ENCODE measurements around the gene AP4M1. TPM values are rescaled to one million over a fixed set of nuclear protein-coding genes. Genes with fewer than 3 reads are reported as not detected.

The AP4M1 gene
- total and polyA plus RNA-seq, 10 of the 15 experiments (the other 5 are each of a cell fraction or from before 2014, with no cell fraction given): 0.77 to 16.1 (median 13.0) TPM

GRCh38 chr7:100120733-100121036, 19.2 kb downstream of the AP4M1 start:
- no peak for ATAC-seq
- Histone ChIP-seq H3K9me3 (replicated peaks; ENCODE audit: control insufficient read depth, insufficient read depth, low read length) (no peaks in the 10 kb centered on the region), H3K4me3 (peak overlapping the region; percentile 82), H3K36me3 (ENCODE audit: control insufficient read depth in 2 of 2, insufficient read depth in 2 of 2, low read length in 1 of 2) (no peaks in the 10 kb centered on the region; a peak in 1 of 4 replicates), H3K4me2 (ENCODE audit: control insufficient read depth, insufficient read depth) (peak overlapping the region; percentile 64), H3K9ac (ENCODE audit: control insufficient read depth, insufficient read depth, low read length) (no peak overlapping the region), H4K20me1 (ENCODE audit: control insufficient read depth, insufficient read depth) (no peaks in the 10 kb centered on the region), H3K4me1 (ENCODE audit: control insufficient read depth, insufficient read depth, low read length) (peaks cover 12% of the 10 kb centered on the region), H2AFZ (ENCODE audit: control insufficient read depth, low read depth, low read length) (no peak overlapping the region), H3K79me2 (ENCODE audit: control insufficient read depth, insufficient read depth, low read length) (peaks cover 10% of the 10 kb centered on the region), H3K27me3 (replicated peaks in 1 of 2; ENCODE audit: control insufficient read depth in 2 of 2, insufficient read depth in 2 of 2, low read length in 1 of 2) (no peaks in the 10 kb centered on the region), H3K27ac (ENCODE audit: control insufficient read depth, insufficient read depth) (no peak overlapping the region)
- no peak for DNase-seq (ENCODE audit: low read depth, low spot score)
- POLR2A ChIA-PET: interaction anchor here (0.6 to 1.6 kb wide), 4 partner anchors 9 to 61 kb away, joined by 3 to 5 read pairs (median 4); no protein-coding TSS in a partner anchor
- intact Hi-C loops (cut with micrococcal nuclease; ENCODE audit: unreplicated experiment): no loop called here
- no peak for FAIRE-seq
- WGBS (ENCODE audit: insufficient coverage, insufficient replicate concordance, low lambda C conversion rate, missing lambda C conversion rate): 0% methylated on average over 1 of the region's 1 CpG
- RAD21 ChIA-PET (ENCODE audit: unreplicated experiment): interaction anchor here (0.8 to 1.2 kb wide), 2 partner anchors 12 to 38 kb away, joined by 3 read pairs; no protein-coding TSS in a partner anchor
- in situ Hi-C loops (cut with MboI): no loop called here
- SMC1A ChIA-PET (ENCODE audit: uncharacterized antibody, unreplicated experiment): interaction anchor here (1.4 to 1.6 kb wide), 3 partner anchors 9 to 207 kb away, joined by 3 to 4 read pairs (median 4); no protein-coding TSS in a partner anchor
- CTCF ChIA-PET: interaction anchor here (0.6 to 1.8 kb wide), 4 partner anchors 12 to 124 kb away, joined by 3 to 4 read pairs (median 4); partner anchors contain the start of gene AP4M1
- no TSS peak for BruUV-seq (replicated peaks)
- no peak for TF ChIP-seq TAF1 (IDR thresholded peaks at IDR 0.05; ENCODE audit: borderline replicate concordance, low read depth, low read length)
- TF ChIP-seq FOXK2 (IDR thresholded peaks at IDR 0.05): no peak
- no peak for TF ChIP-seq YY1 (IDR thresholded peaks at IDR 0.05; ENCODE audit: low read depth, low read length)
- no peak for TF ChIP-seq CBX3 (IDR thresholded peaks at IDR 0.05; ENCODE audit: borderline replicate concordance, low read depth)
- no peak for TF ChIP-seq EED (IDR thresholded peaks at IDR 0.05; ENCODE audit: low read depth)
- TF ChIP-seq, protein P1, sequence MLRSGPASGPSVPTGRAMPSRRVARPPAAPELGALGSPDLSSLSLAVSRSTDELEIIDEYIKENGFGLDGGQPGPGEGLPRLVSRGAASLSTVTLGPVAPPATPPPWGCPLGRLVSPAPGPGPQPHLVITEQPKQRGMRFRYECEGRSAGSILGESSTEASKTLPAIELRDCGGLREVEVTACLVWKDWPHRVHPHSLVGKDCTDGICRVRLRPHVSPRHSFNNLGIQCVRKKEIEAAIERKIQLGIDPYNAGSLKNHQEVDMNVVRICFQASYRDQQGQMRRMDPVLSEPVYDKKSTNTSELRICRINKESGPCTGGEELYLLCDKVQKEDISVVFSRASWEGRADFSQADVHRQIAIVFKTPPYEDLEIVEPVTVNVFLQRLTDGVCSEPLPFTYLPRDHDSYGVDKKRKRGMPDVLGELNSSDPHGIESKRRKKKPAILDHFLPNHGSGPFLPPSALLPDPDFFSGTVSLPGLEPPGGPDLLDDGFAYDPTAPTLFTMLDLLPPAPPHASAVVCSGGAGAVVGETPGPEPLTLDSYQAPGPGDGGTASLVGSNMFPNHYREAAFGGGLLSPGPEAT (IDR thresholded peaks at IDR 0.05; ENCODE audit: low read depth): no peak
- TF ChIP-seq ZSCAN29 (IDR thresholded peaks at IDR 0.05): no peak
- TF ChIP-seq ZNF217 (IDR thresholded peaks at IDR 0.05): no peak
- no peak for TF ChIP-seq ETV6 (conservative IDR thresholded peaks at IDR 0.05 in 1 of 2, IDR thresholded peaks at IDR 0.05 in 1 of 2; ENCODE audit: borderline replicate concordance in 1 of 2, low read depth in 1 of 2)
- no peak for TF ChIP-seq CBFB (IDR thresholded peaks at IDR 0.05; ENCODE audit: low read depth)
